GM13977 (cell line): ENCODE results near the gene IL36B.

ENCODE experiments used
- DNase-seq: peaks from one replicate; pipeline ENCODE4 v3.0.0; 2012; ENCODE audit warnings: low spot score
- in situ Hi-C: fragments of 300-500 bp; cut with MboI; formaldehyde crosslinking; loops from one replicate; pipeline ENCODE4 v1.12.0; 2022; ENCODE audit warnings: low sequenced_read_pairs, low pct_unique_long_range_greater_than_20kb, mixed read lengths, inconsistent platforms; ENCODE audit not compliant: unreplicated experiment
- TF ChIP-seq, protein P1 (sequence below): IDR thresholded peaks from 2 replicates; pipeline ENCODE4 v1.5.1; 2012; ENCODE audit warnings: mild to moderate bottlenecking, control low read depth; ENCODE audit not compliant: insufficient read depth; ENCODE audit errors: extremely low read depth, missing control alignments

The IL36B gene

DNA sequence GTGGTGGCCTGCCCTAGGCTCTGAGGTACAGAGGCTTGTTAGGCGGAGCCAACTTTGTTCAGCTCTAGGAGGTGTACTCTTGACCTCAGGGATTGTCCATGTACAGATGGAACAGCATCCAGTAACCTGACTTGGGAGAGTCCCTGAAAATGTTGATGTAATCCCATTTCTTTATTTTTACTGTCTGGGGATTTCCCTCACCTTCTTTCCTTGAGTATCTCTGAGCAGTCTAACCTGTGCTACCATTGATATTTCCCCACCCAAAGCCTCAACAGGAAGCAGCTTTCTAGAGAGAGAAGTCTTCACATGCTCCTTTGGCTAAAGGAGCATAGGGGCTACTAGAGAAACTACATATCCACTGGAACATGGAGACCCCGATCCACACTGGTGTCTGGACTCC is 37.0 kb downstream of the IL36B start:
- TF ChIP-seq, protein P1, sequence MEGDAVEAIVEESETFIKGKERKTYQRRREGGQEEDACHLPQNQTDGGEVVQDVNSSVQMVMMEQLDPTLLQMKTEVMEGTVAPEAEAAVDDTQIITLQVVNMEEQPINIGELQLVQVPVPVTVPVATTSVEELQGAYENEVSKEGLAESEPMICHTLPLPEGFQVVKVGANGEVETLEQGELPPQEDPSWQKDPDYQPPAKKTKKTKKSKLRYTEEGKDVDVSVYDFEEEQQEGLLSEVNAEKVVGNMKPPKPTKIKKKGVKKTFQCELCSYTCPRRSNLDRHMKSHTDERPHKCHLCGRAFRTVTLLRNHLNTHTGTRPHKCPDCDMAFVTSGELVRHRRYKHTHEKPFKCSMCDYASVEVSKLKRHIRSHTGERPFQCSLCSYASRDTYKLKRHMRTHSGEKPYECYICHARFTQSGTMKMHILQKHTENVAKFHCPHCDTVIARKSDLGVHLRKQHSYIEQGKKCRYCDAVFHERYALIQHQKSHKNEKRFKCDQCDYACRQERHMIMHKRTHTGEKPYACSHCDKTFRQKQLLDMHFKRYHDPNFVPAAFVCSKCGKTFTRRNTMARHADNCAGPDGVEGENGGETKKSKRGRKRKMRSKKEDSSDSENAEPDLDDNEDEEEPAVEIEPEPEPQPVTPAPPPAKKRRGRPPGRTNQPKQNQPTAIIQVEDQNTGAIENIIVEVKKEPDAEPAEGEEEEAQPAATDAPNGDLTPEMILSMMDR: no peak
- in situ Hi-C loops: no loop called here
- no peak for DNase-seq

GRCh38 chr2:113015042-113015441 is 37.6 kb downstream of the IL36B start:
- DNase-seq: no peak
- in situ Hi-C loops: no loop called here

DNA sequence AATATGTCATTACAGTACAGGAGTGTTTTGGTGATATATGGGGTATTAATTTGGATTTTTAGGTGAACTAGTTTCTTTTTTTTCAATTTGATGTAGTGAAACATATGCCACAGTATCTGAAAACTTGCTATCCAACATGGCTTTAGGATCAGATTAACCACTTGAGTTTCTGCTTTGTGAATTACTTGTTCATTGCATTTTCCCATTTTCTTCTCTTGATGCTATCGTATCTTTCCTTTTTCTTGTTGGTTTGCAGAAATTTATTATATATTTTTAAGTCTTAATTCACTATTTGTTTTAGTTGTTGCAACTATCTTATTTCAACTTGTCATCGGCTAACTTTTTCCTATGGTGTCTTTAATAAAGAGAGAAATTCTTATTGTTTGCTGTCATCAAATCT is 38.6 kb downstream of the IL36B start:
- in situ Hi-C loops: no loop called here
- DNase-seq: no peak
- TF ChIP-seq, protein P1: no peak

More at GRCh38 chr2:113015042-113015441, 37.6 kb downstream of the IL36B start:
- TF ChIP-seq, protein P1: no peak

DNA sequence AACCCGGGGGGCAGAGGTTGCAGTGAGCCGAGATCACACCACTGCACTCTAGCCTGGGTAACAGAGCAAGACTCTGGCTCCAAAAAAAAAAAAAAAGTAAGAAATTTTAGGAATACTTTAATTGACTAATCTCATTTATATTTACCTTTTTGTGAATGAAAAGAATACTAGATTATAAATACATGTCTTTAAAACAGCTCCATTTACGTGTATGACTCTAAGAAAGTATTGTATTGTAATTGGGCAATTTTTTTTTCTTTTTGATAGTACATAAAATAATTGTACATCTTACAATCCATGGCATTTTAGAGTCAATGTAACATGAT is 39.4 kb downstream of the IL36B start:
- in situ Hi-C loops: no loop called here
- TF ChIP-seq, protein P1: no peak
- DNase-seq: no peak

- TF ChIP-seq, protein P1: no peak
- in situ Hi-C loops: no loop called here
- no peak for DNase-seq
Observed at GRCh38 chr2:113012436-113013335, 40.0 kb downstream of the IL36B start.

- in situ Hi-C loops: no loop called here
- TF ChIP-seq, protein P1: no peak
- DNase-seq: no peak
Observed at GRCh38 chr2:113011108-113011507, 41.6 kb downstream of the IL36B start.

DNA sequence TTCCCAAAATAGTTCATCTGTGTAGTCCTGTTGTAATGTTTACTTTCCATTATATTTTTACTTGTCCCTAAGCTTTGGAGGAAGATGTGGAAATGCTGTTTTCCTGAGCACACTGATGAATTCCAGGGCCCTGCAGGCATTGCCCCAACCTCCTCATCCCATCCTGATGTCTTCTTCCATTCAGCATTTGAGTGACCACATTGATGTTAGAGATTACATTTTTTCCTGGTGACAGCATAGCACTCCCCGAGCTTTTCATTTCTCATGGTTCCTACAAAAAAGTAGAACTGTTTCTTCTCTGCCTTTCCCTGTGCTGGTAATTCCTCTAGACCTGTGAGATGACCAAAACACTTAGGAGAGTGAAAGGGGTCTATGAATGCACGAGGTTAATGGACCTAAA is 42.6 kb downstream of the IL36B start:
- in situ Hi-C loops: no loop called here
- no peak for DNase-seq
- TF ChIP-seq, protein P1: no peak
